Activated B cell treated with CpG ODN at 0.5 μM for 24 hours (primary cell): ENCODE measurements around the gene NKAIN2. TPM values are rescaled to one million over a fixed set of nuclear protein-coding genes. Genes with fewer than 3 reads are reported as not detected.

Source experiments
- ATAC-seq: fragments of 200-7000 bp; cut with Tn5 transposase; one replicate; pipeline ENCODE4 v1.10.0; 2021; ENCODE audit warnings: low read depth, mild to moderate bottlenecking, moderate library complexity
- CTCF ChIA-PET: fragments of 350-600 bp; sonication (Branson Sonifier 250); formaldehyde crosslinking; loops from one replicate; lab custom pipeline; 2021; ENCODE audit warnings: antibody characterized with exemption; lab: Charles Lee
- POLR2A ChIA-PET: fragments of 350-600 bp; sonication (Branson Sonifier 250); formaldehyde crosslinking; loops from one replicate; lab custom pipeline; 2021; ENCODE audit warnings: antibody characterized with exemption; lab: Charles Lee
- DNase-seq: peaks from one replicate; pipeline ENCODE4 v3.0.0; 2022
- H3K27ac Mint-ChIP-seq: one replicate; pipeline ENCODE4 v1.8.0; 2020; ENCODE audit warnings: mixed read lengths
- H3K27me3 Mint-ChIP-seq: one replicate; pipeline ENCODE4 v1.8.0; 2021; ENCODE audit warnings: mixed read lengths
- H3K36me3 Mint-ChIP-seq: one replicate; pipeline ENCODE4 v1.8.0; 2021; ENCODE audit warnings: low read depth, mixed read lengths
- H3K4me1 Mint-ChIP-seq: one replicate; pipeline ENCODE4 v1.8.0; 2021; ENCODE audit warnings: mixed read lengths
- H3K4me3 Mint-ChIP-seq: one replicate; pipeline ENCODE4 v1.8.0; 2020; ENCODE audit warnings: mild to moderate bottlenecking, mixed read lengths
- H3K9me3 Mint-ChIP-seq: one replicate; pipeline ENCODE4 v1.8.0; 2020; ENCODE audit warnings: mixed read lengths
- CTCF ChIP-seq: fragments of 200-600 bp; IDR thresholded peaks from one replicate; pipeline ENCODE4 v1.8.0; 2022; ENCODE audit warnings: antibody characterized with exemption, mild to moderate bottlenecking
- intact Hi-C: fragments of 100-400 bp; cut with micrococcal nuclease; formaldehyde crosslinking; loops from one replicate; pipeline ENCODE4 v1.15.1; 2024
- total RNA-seq: library from RNA; stranded (reverse); gene quantifications from 2 replicates; pipeline ENCODE4 v1.2.3, GENCODE V29; 2022

NKAIN2 gene
- total RNA-seq, 1 donor from 2014 or later, result not detected

GRCh38 chr6:124536157-124536841, 732.6 kb downstream of the NKAIN2 start:
- intact Hi-C loops, result no loop called here
- Mint-ChIP-seq H3K27ac (no peak overlapping the region), H3K4me1 (no peaks in the 10 kb centered on the region), H3K36me3 (no peaks in the 10 kb centered on the region), H3K4me3 (no peak overlapping the region), H3K9me3 (peaks cover 2% of the 10 kb centered on the region), H3K27me3 (no peaks in the 10 kb centered on the region)
- no peak for ATAC-seq
- DNase-seq, result no peak
- no peak for TF ChIP-seq CTCF
- POLR2A ChIA-PET, result no interaction called here
- CTCF ChIA-PET, result no interaction called here

- Mint-ChIP-seq H3K36me3 (no peaks in the 10 kb centered on the region), H3K9me3 (peaks cover 2% of the 10 kb centered on the region), H3K27ac (no peak overlapping the region), H3K27me3 (no peaks in the 10 kb centered on the region), H3K4me3 (no peak overlapping the region), H3K4me1 (no peaks in the 10 kb centered on the region)
- intact Hi-C loops, result no loop called here
- ATAC-seq, result no peak
- POLR2A ChIA-PET, result no interaction called here
- no peak for TF ChIP-seq CTCF
- CTCF ChIA-PET, result no interaction called here
- no peak for DNase-seq
Measured at GRCh38 chr6:124536842-124537191, 733.2 kb downstream of the NKAIN2 start.

GRCh38 chr6:124539096-124539495, 735.4 kb downstream of the NKAIN2 start:
- DNase-seq (no peak), ATAC-seq (no peak)
- POLR2A ChIA-PET, result no interaction called here

GRCh38 chr6:124541573-124541972, 737.9 kb downstream of the NKAIN2 start:
- DNase-seq (no peak), ATAC-seq (no peak)
- intact Hi-C loops, result no loop called here
- no peak overlapping the region for H3K4me3 Mint-ChIP-seq
- no peaks in the 10 kb centered on the region for H3K9me3 Mint-ChIP-seq
- no peaks in the 10 kb centered on the region for H3K36me3 Mint-ChIP-seq
- CTCF ChIA-PET, result no interaction called here
- no peak for TF ChIP-seq CTCF
- no peak overlapping the region for H3K27ac Mint-ChIP-seq
- POLR2A ChIA-PET, result no interaction called here
- H3K27me3 Mint-ChIP-seq, result no peaks in the 10 kb centered on the region
- no peaks in the 10 kb centered on the region for H3K4me1 Mint-ChIP-seq

More at GRCh38 chr6:124539096-124539495, 735.4 kb downstream of the NKAIN2 start:
- CTCF ChIA-PET, result no interaction called here
- TF ChIP-seq CTCF, result no peak
- H3K4me3 Mint-ChIP-seq, result no peak overlapping the region
- H3K27ac Mint-ChIP-seq, result no peak overlapping the region
- no peaks in the 10 kb centered on the region for H3K36me3 Mint-ChIP-seq
- no peaks in the 10 kb centered on the region for H3K9me3 Mint-ChIP-seq
- H3K4me1 Mint-ChIP-seq, result no peaks in the 10 kb centered on the region
- H3K27me3 Mint-ChIP-seq, result no peaks in the 10 kb centered on the region
- intact Hi-C loops, result no loop called here

- no peaks in the 10 kb centered on the region for H3K36me3 Mint-ChIP-seq
- H3K4me1 Mint-ChIP-seq, result no peaks in the 10 kb centered on the region
- ChIA-PET CTCF (no interaction called here), POLR2A (no interaction called here)
- intact Hi-C loops, result no loop called here
- ATAC-seq (no peak), DNase-seq (no peak)
- no peaks in the 10 kb centered on the region for H3K9me3 Mint-ChIP-seq
- no peak overlapping the region for H3K27ac Mint-ChIP-seq
- no peaks in the 10 kb centered on the region for H3K27me3 Mint-ChIP-seq
- H3K4me3 Mint-ChIP-seq, result no peak overlapping the region
- no peak for TF ChIP-seq CTCF
Measured at GRCh38 chr6:124546601-124547000, 742.9 kb downstream of the NKAIN2 start.
